ENCODE data around the gene PRODH2.

Gene PRODH2

DNA sequence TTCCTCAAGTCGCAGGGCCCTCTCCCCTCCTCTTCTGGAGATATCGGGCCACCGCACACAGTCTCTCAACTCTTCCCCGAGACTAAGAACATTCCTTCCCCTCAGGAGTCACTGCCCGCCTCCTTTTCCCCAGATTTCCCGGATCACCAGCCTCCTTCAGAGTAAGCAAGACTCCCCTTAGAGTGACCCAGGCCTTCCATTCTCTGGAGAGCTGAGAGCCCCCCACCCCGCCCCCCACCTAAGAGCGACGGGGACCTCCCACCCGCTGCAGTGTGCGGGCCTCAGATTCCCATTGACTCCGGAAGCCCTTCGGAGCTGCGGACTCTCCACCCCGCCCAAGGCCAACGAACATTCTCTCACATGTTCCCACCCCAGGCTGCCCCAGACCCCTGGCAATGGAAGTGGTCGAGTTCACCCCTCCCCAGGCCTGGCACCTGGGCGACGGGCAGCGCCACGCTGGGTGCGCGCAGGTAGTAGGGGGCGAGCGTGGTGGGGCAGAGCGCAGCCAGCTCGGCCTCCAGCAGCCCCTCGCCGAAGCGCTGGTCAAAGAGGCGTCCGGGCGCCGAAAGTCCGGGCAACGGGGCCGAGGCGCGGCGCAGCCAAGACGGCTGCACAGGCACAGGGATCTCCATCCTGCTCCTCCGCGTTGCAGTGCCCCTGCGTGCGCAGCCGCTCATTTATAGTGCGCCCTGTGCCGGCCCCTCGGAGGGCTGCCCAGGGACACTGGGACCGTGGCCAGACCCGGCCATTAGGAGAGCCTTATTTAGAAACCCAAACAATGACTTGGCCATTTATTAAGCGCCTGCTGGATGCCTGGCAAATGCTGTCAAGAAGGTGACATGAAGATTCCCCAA, 56.0 kb downstream of the PRODH2 start, which contains the start of gene HSPB6:
HSPB6 (minus strand) TSS at position 653 of the 854 bp plus-strand sequence; CDS start at position 632, 21 bp downstream.
- no peaks in the 10 kb centered on the region for H3K9me3 ChIP-seq (ENCODE audit: control insufficient read depth, insufficient read depth, low read length)
- no peaks in the 10 kb centered on the region for H3K36me3 ChIP-seq (ENCODE audit: insufficient read depth, low read length)
- peaks cover 3% of the 10 kb centered on the region; the same call in 1 of the 2 replicates for H3K4me1 ChIP-seq (ENCODE audit: insufficient read depth, low read length)
- H3K9ac ChIP-seq (ENCODE audit: low read depth, low read length), result peak within 1 kb of the TSS; percentile 95

GRCh38 chr19:35755550-35756376, 56.9 kb downstream of the PRODH2 start:
- no peaks in the 10 kb centered on the region for H3K36me3 ChIP-seq (ENCODE audit: insufficient read depth, low read length)
- H3K9ac ChIP-seq (ENCODE audit: low read depth, low read length), result peak overlapping the region; percentile 95
- peaks cover 3% of the 10 kb centered on the region; the same call in 1 of the 2 replicates for H3K4me1 ChIP-seq (ENCODE audit: insufficient read depth, low read length)
- H3K9me3 ChIP-seq (ENCODE audit: control insufficient read depth, insufficient read depth, low read length), result no peaks in the 10 kb centered on the region

- no peaks in the 10 kb centered on the region for H3K36me3 ChIP-seq (ENCODE audit: insufficient read depth, low read length)
- peaks cover 3% of the 10 kb centered on the region; the same call in 1 of the 2 replicates for H3K4me1 ChIP-seq (ENCODE audit: insufficient read depth, low read length)
- H3K9me3 ChIP-seq (ENCODE audit: control insufficient read depth, insufficient read depth, low read length), result no peaks in the 10 kb centered on the region
- peak overlapping the region; percentile 95 for H3K9ac ChIP-seq (ENCODE audit: low read depth, low read length)
These were observed 57.5 kb downstream of the PRODH2 start for GRCh38 chr19:35755131-35755549.

DNA sequence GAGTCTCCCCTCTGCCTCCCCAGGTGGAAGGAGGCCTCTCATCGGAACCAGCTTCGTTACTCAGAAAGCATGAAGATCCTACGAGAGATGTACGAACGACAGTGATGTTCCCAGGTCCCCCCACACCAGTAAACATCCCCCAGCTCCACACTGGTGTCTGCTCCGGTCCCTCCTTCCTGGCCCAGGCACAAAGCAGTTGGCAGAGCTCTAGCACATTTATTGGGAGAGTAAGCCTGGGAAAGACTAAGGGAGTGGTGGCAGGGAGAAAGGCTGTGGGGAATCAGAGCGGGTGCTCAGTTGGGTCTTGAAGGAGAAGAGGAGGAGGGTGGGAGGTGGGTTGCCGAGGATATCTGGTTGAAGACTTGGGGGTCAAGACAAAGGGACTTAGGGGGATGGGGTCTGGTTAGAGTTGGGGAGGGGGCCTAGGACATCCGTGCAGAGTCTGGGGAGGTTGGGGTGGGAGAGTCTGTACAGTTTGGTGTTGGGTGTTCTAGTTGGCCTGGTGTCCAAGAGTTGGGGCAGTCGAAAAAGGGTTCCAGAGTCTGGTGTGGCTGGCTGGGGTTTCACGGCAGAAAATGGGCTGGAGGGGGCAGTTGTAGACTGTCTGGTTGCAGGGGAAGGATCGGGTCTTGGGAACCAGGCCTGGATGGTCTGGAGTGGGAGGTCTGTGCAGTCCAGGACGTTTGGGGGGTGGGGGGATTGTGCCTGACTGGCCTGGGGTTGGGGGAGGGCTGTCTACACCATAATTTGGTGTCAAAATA, 58.1 kb downstream of the PRODH2 start:
- Histone ChIP-seq H3K9ac (ENCODE audit: low read depth, low read length) (no peak overlapping the region), H3K36me3 (ENCODE audit: insufficient read depth, low read length) (no peaks in the 10 kb centered on the region)

GRCh38 chr19:35753634-35754369, 58.8 kb downstream of the PRODH2 start:
- Histone ChIP-seq H3K4me1 (ENCODE audit: insufficient read depth, low read length) (0 out of 2 replicates have a peak, but pooled peaks cover 6% of the 10 kb centered on the region), H3K36me3 (ENCODE audit: insufficient read depth, low read length) (no peaks in the 10 kb centered on the region), H3K9ac (ENCODE audit: low read depth, low read length) (no peak overlapping the region), H3K9me3 (ENCODE audit: control insufficient read depth, insufficient read depth, low read length) (no peaks in the 10 kb centered on the region)

More for the DNA sequence above, 58.1 kb downstream of the PRODH2 start:
- no peaks in the 10 kb centered on the region for H3K9me3 ChIP-seq (ENCODE audit: control insufficient read depth, insufficient read depth, low read length)
- H3K4me1 ChIP-seq (ENCODE audit: insufficient read depth, low read length), result peaks cover 3% of the 10 kb centered on the region; the same call in 1 of the 2 replicates

GRCh38 chr19:35752746-35753350, 59.8 kb downstream of the PRODH2 start:
- H3K4me1 ChIP-seq (ENCODE audit: insufficient read depth, low read length), result 0 out of 2 replicates have a peak, but pooled peaks cover 6% of the 10 kb centered on the region
- H3K36me3 ChIP-seq (ENCODE audit: insufficient read depth, low read length), result no peaks in the 10 kb centered on the region
- no peaks in the 10 kb centered on the region for H3K9me3 ChIP-seq (ENCODE audit: control insufficient read depth, insufficient read depth, low read length)
- no peak overlapping the region for H3K9ac ChIP-seq (ENCODE audit: low read depth, low read length)

- Histone ChIP-seq H3K36me3 (ENCODE audit: insufficient read depth, low read length) (no peaks in the 10 kb centered on the region), H3K9me3 (ENCODE audit: control insufficient read depth, insufficient read depth, low read length) (no peaks in the 10 kb centered on the region), H3K9ac (ENCODE audit: low read depth, low read length) (no peak overlapping the region), H3K4me1 (ENCODE audit: insufficient read depth, low read length) (0 out of 2 replicates have a peak, but pooled peaks cover 6% of the 10 kb centered on the region)
These were observed 60.6 kb downstream of the PRODH2 start for GRCh38 chr19:35751839-35752745.

DNA sequence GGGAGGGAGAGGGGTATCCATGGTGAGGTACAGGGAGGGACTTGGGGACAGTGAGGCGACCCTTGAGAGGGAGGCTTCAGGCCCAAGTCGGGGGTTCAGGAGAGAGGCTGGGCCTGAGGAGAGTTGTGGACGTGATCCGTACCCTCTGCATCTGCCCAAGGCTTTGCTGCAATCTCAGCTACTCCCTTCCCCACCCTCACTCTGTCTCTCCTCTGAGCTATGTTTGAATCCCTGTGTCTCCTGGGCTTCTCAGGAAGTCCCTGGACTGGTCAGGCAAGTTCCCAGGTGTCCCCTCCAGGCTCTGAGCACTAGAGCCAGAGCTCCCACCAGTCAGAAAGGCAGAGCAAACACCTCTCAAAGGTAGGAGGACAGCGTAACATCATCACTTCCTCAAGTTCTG, 62.5 kb downstream of the PRODH2 start:
- Histone ChIP-seq H3K36me3 (ENCODE audit: insufficient read depth, low read length) (no peaks in the 10 kb centered on the region), H3K9ac (ENCODE audit: low read depth, low read length) (no peak overlapping the region)

More for the DNA sequence above, 62.5 kb downstream of the PRODH2 start:
- 0 out of 2 replicates have a peak, but pooled peaks cover 5% of the 10 kb centered on the region for H3K4me1 ChIP-seq (ENCODE audit: insufficient read depth, low read length)
- no peaks in the 10 kb centered on the region for H3K9me3 ChIP-seq (ENCODE audit: control insufficient read depth, insufficient read depth, low read length)

Data from ES-I3 (cell line).